Breast epithelium (tissue), 3 donors: ENCODE measurements around the gene TMEM170A.

Experiments used
- POLR2A ChIP-seq: fragments of 450-650 bp; IDR thresholded peaks from one replicate; pipeline ENCODE4 v1.6.1; 2016; ENCODE audit warnings: antibody characterized with exemption, mild to moderate bottlenecking, moderate library complexity
- POLR2AphosphoS5 ChIP-seq, 3 donors: sonication (generic); formaldehyde crosslinking; IDR thresholded peaks; one replicate each; pipeline ENCODE4 v1.6.1; 2017; ENCODE audit warnings: antibody characterized with exemption in 3 of 3
- TF ChIP-seq, protein P1 (sequence below), 3 donors: fragments of 450-650 bp; IDR thresholded peaks; one replicate each; pipeline ENCODE4 v1.5.1; 2016 to 2017; ENCODE audit warnings: antibody characterized with exemption in 3 of 3, mild to moderate bottlenecking in 3 of 3, moderate library complexity in 3 of 3

DNA sequence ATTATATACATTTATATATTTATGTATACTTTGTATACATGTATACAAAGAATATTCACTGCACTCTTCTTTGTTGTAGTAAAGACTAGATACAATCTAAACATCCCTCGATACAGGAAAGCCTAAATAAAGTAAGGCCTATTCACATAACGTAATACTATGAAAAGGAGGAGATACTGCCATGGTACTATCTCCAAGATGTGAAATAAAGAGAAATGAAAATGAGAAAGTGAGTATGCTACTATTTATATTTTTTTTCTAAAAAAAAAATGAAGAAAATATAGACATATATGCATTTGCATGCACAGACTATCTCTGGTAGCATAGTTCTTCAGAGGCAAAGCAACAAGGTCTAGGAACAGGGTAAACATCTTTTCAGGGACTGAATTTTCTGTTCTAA is 50.5 kb downstream of the TMEM170A start:
- no peak for TF ChIP-seq POLR2A
- TF ChIP-seq, protein P1, sequence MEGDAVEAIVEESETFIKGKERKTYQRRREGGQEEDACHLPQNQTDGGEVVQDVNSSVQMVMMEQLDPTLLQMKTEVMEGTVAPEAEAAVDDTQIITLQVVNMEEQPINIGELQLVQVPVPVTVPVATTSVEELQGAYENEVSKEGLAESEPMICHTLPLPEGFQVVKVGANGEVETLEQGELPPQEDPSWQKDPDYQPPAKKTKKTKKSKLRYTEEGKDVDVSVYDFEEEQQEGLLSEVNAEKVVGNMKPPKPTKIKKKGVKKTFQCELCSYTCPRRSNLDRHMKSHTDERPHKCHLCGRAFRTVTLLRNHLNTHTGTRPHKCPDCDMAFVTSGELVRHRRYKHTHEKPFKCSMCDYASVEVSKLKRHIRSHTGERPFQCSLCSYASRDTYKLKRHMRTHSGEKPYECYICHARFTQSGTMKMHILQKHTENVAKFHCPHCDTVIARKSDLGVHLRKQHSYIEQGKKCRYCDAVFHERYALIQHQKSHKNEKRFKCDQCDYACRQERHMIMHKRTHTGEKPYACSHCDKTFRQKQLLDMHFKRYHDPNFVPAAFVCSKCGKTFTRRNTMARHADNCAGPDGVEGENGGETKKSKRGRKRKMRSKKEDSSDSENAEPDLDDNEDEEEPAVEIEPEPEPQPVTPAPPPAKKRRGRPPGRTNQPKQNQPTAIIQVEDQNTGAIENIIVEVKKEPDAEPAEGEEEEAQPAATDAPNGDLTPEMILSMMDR (IDR thresholded peaks at IDR 0.05) = no peak
- no peak for TF ChIP-seq POLR2AphosphoS5 (IDR thresholded peaks at IDR 0.05)
